Measurements from ENCODE around the gene ELFN1. TPM values are rescaled to one million over a fixed set of nuclear protein-coding genes. Genes with fewer than 3 reads are reported as not detected.

The ELFN1 gene
- polyA plus RNA-seq, 1 of the 3 experiments (the other 2 are of a cell fraction): 0.05 TPM

DNA sequence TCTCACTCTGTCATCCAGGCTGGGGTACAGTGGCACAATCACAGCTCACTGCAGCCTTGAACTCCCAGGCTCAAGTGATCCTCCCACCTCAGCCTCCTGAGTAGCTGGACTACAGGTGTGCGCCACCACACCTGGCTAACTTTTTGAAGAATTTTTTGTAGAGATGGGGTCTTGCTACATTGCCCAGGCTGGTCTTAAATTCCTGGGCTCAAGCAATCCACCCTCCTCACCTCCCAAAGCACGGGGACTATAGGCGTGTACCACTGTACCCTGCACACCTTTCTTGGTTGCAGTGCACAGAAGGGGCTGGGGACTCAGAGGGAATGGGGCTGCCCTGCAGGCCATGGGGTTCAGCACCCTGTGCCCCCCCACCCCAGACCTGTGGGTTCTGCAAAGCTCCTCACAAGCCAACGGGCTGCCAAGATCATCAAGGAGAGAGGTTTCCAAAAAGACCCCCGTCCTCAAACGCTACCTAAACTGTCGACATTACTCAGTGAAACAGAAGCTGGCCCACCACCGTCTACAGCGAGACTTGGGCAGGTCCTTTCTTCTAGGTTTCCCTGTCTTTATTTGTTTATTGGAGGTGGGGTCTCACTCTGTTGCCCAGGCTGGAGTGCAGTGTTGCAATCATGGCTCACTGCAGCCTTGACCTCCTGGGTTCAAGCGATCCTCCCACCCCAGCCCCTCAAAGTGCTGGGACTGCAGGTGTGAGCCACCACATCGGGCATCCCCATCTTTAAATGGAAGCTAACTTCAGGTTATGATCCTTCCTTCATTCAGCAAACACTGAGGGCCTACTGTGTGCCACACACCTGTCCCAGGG is 26.6 kb upstream of the ELFN1 start:
- Histone ChIP-seq H3F3A (replicated peaks; ENCODE audit: insufficient read depth) (no peaks in the 10 kb centered on the region), H3K27me3 (ENCODE audit: insufficient read depth) (peaks cover 21% of the 10 kb centered on the region), H2AFZ (ENCODE audit: low read depth) (no peak overlapping the region), H3K9me2 (no peaks in the 10 kb centered on the region), H3K4me1 (ENCODE audit: control insufficient read depth in 1 of 2, insufficient read depth in 2 of 2, low read depth in 1 of 2, low read length in 1 of 2) (peaks cover 0 to 77% of the 10 kb centered on the region in 2 experiments; a peak in 1 of 4 replicates), H4K20me1 (ENCODE audit: insufficient read depth) (no peaks in the 10 kb centered on the region), H3K36me3 (replicated peaks in 1 of 2; ENCODE audit: control insufficient read depth in 1 of 2, insufficient read depth in 2 of 2, low read length in 1 of 2) (no peaks in the 10 kb centered on the region), H3K9ac (no peak overlapping the region), H3K27ac (ENCODE audit: low read depth in 2 of 2, low read length in 1 of 2) (peak overlapping the region in 1 of 2 experiments; percentile 69; a peak in 1 of 4 replicates), H3K9me3 (no peaks in the 10 kb centered on the region), H3K4me3 (ENCODE audit: low read depth in 2 of 2, low read length in 1 of 2) (no peak overlapping the region), H3K4me2 (no peak overlapping the region), H3K79me2 (ENCODE audit: insufficient read depth) (no peaks in the 10 kb centered on the region)
- no peak for DNase-seq
- ChIA-PET POLR2A (no interaction called here), CTCF (interaction anchor here (1.0 to 2.1 kb wide), 2 partner anchors 20 to 64 kb away, joined by 3 to 11 read pairs; no protein-coding TSS in a partner anchor)
- WGBS (ENCODE audit: low lambda C conversion rate): 65% methylated on average over 11 of the region's 11 CpGs
- TF ChIP-seq SIN3A (IDR thresholded peaks at IDR 0.05; ENCODE audit: borderline replicate concordance, low read depth, low read length) (no peak), MEF2A (IDR thresholded peaks at IDR 0.05; ENCODE audit: borderline replicate concordance, low read depth) (no peak), EP300 (IDR thresholded peaks at IDR 0.05; ENCODE audit: borderline replicate concordance in 1 of 2, low read depth in 1 of 2, low read length in 1 of 2) (no peak), EZH2phosphoT487 (IDR thresholded peaks at IDR 0.05; ENCODE audit: borderline replicate concordance, low read depth) (no peak), GATA2 (CRISPR knock-in tag; IDR thresholded peaks at IDR 0.05) (no peak), JUND (IDR thresholded peaks at IDR 0.05) (no peak), POLR2AphosphoS5 (IDR thresholded peaks at IDR 0.05; ENCODE audit: low read depth, low read length) (no peak)
- TF ChIP-seq, protein P1, sequence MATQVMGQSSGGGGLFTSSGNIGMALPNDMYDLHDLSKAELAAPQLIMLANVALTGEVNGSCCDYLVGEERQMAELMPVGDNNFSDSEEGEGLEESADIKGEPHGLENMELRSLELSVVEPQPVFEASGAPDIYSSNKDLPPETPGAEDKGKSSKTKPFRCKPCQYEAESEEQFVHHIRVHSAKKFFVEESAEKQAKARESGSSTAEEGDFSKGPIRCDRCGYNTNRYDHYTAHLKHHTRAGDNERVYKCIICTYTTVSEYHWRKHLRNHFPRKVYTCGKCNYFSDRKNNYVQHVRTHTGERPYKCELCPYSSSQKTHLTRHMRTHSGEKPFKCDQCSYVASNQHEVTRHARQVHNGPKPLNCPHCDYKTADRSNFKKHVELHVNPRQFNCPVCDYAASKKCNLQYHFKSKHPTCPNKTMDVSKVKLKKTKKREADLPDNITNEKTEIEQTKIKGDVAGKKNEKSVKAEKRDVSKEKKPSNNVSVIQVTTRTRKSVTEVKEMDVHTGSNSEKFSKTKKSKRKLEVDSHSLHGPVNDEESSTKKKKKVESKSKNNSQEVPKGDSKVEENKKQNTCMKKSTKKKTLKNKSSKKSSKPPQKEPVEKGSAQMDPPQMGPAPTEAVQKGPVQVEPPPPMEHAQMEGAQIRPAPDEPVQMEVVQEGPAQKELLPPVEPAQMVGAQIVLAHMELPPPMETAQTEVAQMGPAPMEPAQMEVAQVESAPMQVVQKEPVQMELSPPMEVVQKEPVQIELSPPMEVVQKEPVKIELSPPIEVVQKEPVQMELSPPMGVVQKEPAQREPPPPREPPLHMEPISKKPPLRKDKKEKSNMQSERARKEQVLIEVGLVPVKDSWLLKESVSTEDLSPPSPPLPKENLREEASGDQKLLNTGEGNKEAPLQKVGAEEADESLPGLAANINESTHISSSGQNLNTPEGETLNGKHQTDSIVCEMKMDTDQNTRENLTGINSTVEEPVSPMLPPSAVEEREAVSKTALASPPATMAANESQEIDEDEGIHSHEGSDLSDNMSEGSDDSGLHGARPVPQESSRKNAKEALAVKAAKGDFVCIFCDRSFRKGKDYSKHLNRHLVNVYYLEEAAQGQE (IDR thresholded peaks at IDR 0.05; ENCODE audit: low read depth, low read length): no peak
- TF ChIP-seq, protein P2, sequence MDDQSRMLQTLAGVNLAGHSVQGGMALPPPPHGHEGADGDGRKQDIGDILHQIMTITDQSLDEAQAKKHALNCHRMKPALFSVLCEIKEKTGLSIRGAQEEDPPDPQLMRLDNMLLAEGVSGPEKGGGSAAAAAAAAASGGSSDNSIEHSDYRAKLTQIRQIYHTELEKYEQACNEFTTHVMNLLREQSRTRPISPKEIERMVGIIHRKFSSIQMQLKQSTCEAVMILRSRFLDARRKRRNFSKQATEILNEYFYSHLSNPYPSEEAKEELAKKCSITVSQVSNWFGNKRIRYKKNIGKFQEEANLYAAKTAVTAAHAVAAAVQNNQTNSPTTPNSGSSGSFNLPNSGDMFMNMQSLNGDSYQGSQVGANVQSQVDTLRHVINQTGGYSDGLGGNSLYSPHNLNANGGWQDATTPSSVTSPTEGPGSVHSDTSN (IDR thresholded peaks at IDR 0.05): no peak
- TF ChIP-seq, protein P3, sequence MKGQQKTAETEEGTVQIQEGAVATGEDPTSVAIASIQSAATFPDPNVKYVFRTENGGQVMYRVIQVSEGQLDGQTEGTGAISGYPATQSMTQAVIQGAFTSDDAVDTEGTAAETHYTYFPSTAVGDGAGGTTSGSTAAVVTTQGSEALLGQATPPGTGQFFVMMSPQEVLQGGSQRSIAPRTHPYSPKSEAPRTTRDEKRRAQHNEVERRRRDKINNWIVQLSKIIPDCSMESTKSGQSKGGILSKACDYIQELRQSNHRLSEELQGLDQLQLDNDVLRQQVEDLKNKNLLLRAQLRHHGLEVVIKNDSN (IDR thresholded peaks at IDR 0.05; ENCODE audit: borderline replicate concordance, low read depth): no peak
